ENCODE measurements around the gene DUSP5.
"Not testable (repeated sequence)": the region's sequence is repeated elsewhere in the genome, so short reads cannot be mapped to it uniquely, and the experiment has no call there.

DNA sequence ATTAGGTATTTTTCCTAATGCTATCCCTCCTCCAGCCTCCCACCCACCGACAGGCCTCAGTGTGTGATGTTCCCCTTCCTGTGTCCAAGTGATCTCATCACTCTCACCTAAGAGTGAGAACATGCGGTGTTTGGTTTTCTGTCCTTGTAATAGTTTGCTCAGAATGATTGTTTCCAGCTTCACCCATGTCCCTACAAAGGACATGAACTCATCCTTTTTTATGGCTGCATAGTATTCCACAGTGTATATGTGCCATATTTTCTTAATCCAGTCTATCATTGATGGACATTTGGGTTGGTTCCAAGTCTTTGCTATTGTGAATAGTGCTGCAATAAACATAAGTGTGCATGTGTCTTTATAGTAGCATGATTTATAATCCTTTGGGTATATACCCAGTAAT is 29.4 kb upstream of the DUSP5 start:
- TF ChIP-seq, protein P1, sequence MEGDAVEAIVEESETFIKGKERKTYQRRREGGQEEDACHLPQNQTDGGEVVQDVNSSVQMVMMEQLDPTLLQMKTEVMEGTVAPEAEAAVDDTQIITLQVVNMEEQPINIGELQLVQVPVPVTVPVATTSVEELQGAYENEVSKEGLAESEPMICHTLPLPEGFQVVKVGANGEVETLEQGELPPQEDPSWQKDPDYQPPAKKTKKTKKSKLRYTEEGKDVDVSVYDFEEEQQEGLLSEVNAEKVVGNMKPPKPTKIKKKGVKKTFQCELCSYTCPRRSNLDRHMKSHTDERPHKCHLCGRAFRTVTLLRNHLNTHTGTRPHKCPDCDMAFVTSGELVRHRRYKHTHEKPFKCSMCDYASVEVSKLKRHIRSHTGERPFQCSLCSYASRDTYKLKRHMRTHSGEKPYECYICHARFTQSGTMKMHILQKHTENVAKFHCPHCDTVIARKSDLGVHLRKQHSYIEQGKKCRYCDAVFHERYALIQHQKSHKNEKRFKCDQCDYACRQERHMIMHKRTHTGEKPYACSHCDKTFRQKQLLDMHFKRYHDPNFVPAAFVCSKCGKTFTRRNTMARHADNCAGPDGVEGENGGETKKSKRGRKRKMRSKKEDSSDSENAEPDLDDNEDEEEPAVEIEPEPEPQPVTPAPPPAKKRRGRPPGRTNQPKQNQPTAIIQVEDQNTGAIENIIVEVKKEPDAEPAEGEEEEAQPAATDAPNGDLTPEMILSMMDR (IDR thresholded peaks at IDR 0.05; ENCODE audit: poor library complexity): not testable (repeated sequence)
- not testable (repeated sequence) for TF ChIP-seq EZH2phosphoT487 (IDR thresholded peaks at IDR 0.05; ENCODE audit: low read depth, severe bottlenecking, unreplicated experiment); EZH2 (IDR thresholded peaks at IDR 0.05; ENCODE audit: borderline replicate concordance)
